Peyer's patch (tissue), 4 donors: ENCODE measurements around the gene FOLR2. TPM values are rescaled to one million over a fixed set of nuclear protein-coding genes. Genes with fewer than 3 reads are reported as not detected.
"Not testable (repeated sequence)": the region's sequence is repeated elsewhere in the genome, so short reads cannot be mapped to it uniquely, and the experiment has no call there.

ENCODE experiments used
- DNase-seq, 3 donors: peaks; one replicate each; pipeline ENCODE4 v3.0.0-alpha.2; 2017 to 2019
- H3K27ac ChIP-seq, 4 donors: fragments of 200-600 bp; sonication (generic); one replicate each; pipeline ENCODE4 v1.5.1; 2016 to 2019
- H3K27me3 ChIP-seq, 2 donors: fragments of 200-600 bp; sonication (generic); one replicate each; pipeline ENCODE4 v1.5.1; 2019
- H3K36me3 ChIP-seq, 3 donors: fragments of 200-600 bp; sonication (generic); one replicate each; pipeline ENCODE4 v1.5.1; 2016 to 2019
- H3K4me1 ChIP-seq, 4 donors: fragments of 200-600 bp; sonication (generic); one replicate each; pipeline ENCODE4 v1.5.1; 2016 to 2019
- H3K4me3 ChIP-seq, 4 donors: fragments of 200-600 bp; sonication (generic); 1 replicate in 3 of 4; 2 replicates in 1 of 4; pipeline ENCODE4 v1.5.1; 2016 to 2019; ENCODE audit warnings: mild to moderate bottlenecking in 1 of 4
- H3K9me3 ChIP-seq, 4 donors: fragments of 200-600 bp; sonication (generic); one replicate each; pipeline ENCODE4 v1.5.1; 2016 to 2019; ENCODE audit warnings: mild to moderate bottlenecking in 1 of 4
- POLR2A ChIP-seq, 2 donors: fragments of 450-650 bp; IDR thresholded peaks; one replicate each; pipeline ENCODE4 v1.5.1; 2017; ENCODE audit warnings: antibody characterized with exemption in 2 of 2, mild to moderate bottlenecking in 2 of 2, moderate library complexity in 2 of 2
- total RNA-seq, 4 donors: library from RNA; depleted of rRNA; stranded (reverse); fragments of >200 nt; gene quantifications; one replicate each; pipeline ENCODE4 v1.1.0, GENCODE V29; 2016
- TF ChIP-seq, protein P1 (sequence below), 6 experiments: fragments of 450-650 bp in 4 of 6; fragments of 200-600 bp in 2 of 6; sonication (generic) in 1 of 6; IDR thresholded peaks; one replicate each; pipeline ENCODE4 v1.5.1; 2017 to 2019; ENCODE audit warnings: antibody characterized with exemption in 6 of 6, mild to moderate bottlenecking in 3 of 6, moderate library complexity in 1 of 6

FOLR2 gene
- 10 to 100 TPM in 1 of 4 donors, 1 to 10 TPM in 2, not detected in 1; 3.5 to 15.8 (median 8.0) TPM for total RNA-seq

DNA sequence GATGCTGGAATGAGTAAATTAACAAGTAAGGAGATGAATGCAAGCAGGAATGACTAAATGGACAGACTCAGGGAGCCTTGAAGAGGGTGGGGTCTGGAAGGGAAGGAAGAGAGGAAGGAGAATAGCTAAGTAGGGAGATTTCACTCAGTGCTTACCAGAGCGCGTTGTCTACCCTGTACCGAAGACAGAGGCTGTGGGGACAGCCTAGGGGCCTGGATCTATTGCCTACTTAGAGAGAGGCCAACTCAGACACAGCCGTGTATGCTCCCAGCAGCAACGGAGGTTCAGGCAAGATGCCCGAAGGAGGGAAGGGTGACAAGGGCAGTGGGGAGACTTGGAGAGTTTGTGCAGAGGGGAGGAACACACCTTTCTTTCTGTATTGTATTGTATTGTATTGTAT, at the start of gene FOLR2:
Gene FOLR2 (plus strand): TSS at position 157 of the 400 bp plus-strand sequence. CDS start 1,791 bp downstream, outside the sequence.
- Histone ChIP-seq H3K4me1 (no peaks in the 10 kb centered on the region), H3K36me3 (no peaks in the 10 kb centered on the region), H3K9me3 (no peaks in the 10 kb centered on the region), H3K27me3 (no peaks in the 10 kb centered on the region), H3K27ac (no peak within 1 kb of the TSS), H3K4me3 (no peak within 1 kb of the TSS)
- no peak for TF ChIP-seq POLR2A (IDR thresholded peaks at IDR 0.05)
- TF ChIP-seq, protein P1, sequence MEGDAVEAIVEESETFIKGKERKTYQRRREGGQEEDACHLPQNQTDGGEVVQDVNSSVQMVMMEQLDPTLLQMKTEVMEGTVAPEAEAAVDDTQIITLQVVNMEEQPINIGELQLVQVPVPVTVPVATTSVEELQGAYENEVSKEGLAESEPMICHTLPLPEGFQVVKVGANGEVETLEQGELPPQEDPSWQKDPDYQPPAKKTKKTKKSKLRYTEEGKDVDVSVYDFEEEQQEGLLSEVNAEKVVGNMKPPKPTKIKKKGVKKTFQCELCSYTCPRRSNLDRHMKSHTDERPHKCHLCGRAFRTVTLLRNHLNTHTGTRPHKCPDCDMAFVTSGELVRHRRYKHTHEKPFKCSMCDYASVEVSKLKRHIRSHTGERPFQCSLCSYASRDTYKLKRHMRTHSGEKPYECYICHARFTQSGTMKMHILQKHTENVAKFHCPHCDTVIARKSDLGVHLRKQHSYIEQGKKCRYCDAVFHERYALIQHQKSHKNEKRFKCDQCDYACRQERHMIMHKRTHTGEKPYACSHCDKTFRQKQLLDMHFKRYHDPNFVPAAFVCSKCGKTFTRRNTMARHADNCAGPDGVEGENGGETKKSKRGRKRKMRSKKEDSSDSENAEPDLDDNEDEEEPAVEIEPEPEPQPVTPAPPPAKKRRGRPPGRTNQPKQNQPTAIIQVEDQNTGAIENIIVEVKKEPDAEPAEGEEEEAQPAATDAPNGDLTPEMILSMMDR (IDR thresholded peaks at IDR 0.05), result no peak
- no peak for DNase-seq

DNA sequence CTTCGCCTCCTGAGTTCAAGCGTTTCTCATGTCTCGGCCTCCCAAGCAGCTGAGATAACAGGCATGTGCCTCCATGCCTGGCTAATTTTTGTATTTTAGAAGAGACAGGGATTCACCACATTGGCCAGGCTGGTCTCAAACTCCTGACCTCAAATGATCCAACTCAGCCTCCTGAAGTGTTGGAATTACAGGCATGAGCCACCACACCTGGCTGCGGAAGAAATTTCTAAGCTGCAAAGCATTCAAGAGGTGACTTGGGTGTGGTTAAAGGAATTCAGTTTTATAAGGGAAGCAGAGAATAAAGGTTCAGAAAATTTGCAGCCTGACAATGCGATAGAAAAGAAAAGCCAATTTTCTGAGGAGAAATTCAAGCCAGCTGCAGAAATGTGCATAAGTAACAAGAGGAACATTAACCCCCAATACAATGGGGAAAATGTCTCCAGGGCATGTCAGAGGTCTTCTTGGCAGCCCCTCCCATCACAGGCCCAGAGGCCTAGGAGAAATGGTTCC, 47.5 kb upstream of the FOLR2 start:
- not testable (repeated sequence) for H3K36me3 ChIP-seq, H3K9me3 ChIP-seq, H3K27me3 ChIP-seq, H3K27ac ChIP-seq, H3K4me3 ChIP-seq, DNase-seq, H3K4me1 ChIP-seq

DNA sequence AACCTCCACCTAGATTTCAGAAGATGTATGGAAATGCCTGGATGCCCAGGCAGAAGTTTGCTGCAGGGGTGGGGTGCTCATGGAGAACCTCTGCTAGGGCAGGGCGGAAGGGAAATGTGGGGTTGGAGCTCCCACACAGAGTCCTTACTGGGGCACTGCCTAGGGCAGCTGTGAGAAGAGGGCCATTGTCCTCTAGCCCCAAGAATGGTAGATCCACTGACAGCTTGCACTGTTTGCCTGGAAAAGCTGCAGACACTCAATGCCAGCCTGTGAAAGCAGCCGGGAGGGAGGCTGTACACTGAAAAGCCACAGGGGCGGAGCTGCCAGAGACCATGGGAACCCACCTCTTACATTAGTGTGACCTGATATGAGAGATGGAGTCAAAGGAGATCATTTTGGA, 46.8 kb upstream of the FOLR2 start:
- H3K9me3 ChIP-seq, H3K4me1 ChIP-seq, DNase-seq, H3K4me3 ChIP-seq, H3K27me3 ChIP-seq, H3K36me3 ChIP-seq: not testable (repeated sequence)
- H3K27ac ChIP-seq, result peak overlapping the region in 1 of 4 donors; percentile 10

- H3K27me3 ChIP-seq, H3K27ac ChIP-seq, H3K36me3 ChIP-seq, DNase-seq, H3K9me3 ChIP-seq, H3K4me3 ChIP-seq: not testable (repeated sequence)
- H3K4me1 ChIP-seq, result peaks cover 0 to 13% (median 0%) of the 10 kb centered on the region in 4 donors
These were observed 44.6 kb upstream of the FOLR2 start for GRCh38 chr11:72172043-72172442.

- H3K27me3 ChIP-seq, result no peaks in the 10 kb centered on the region
- DNase-seq, result no peak
- no peak overlapping the region for H3K27ac ChIP-seq
- no peak overlapping the region for H3K4me3 ChIP-seq
- no peaks in the 10 kb centered on the region for H3K9me3 ChIP-seq
- TF ChIP-seq POLR2A (IDR thresholded peaks at IDR 0.05), result no peak
- TF ChIP-seq, protein P1 (IDR thresholded peaks at IDR 0.05), result no peak
- H3K36me3 ChIP-seq, result no peaks in the 10 kb centered on the region
- H3K4me1 ChIP-seq, result peaks cover 0 to 13% (median 0%) of the 10 kb centered on the region in 4 donors
These were observed 43.3 kb upstream of the FOLR2 start for GRCh38 chr11:72173291-72173690.

- Histone ChIP-seq H3K36me3 (no peaks in the 10 kb centered on the region), H3K4me3 (no peak overlapping the region), H3K27ac (peak overlapping the region in 3 of 4 donors; percentile 51 to 89 (median 81)), H3K9me3 (no peaks in the 10 kb centered on the region), H3K27me3 (no peaks in the 10 kb centered on the region), H3K4me1 (peaks cover 0 to 12% (median 0%) of the 10 kb centered on the region in 4 donors)
- TF ChIP-seq, protein P1 (IDR thresholded peaks at IDR 0.05), result no peak
- no peak for TF ChIP-seq POLR2A (IDR thresholded peaks at IDR 0.05)
- peak in 2 of 3 donors; percentile 81 for DNase-seq
These were observed 42.1 kb upstream of the FOLR2 start for GRCh38 chr11:72174302-72175070.

GRCh38 chr11:72177656-72178055, 38.9 kb upstream of the FOLR2 start:
- peaks cover 0 to 6% (median 0%) of the 10 kb centered on the region in 4 donors for H3K4me1 ChIP-seq
- H3K4me3 ChIP-seq, result no peak overlapping the region
- TF ChIP-seq POLR2A (IDR thresholded peaks at IDR 0.05), result no peak
- TF ChIP-seq, protein P1 (IDR thresholded peaks at IDR 0.05), result no peak
- H3K36me3 ChIP-seq, result no peaks in the 10 kb centered on the region
- DNase-seq, result peak in 1 of 3 donors; percentile 61
- H3K27ac ChIP-seq, result peak overlapping the region in 1 of 4 donors; percentile 12
- H3K9me3 ChIP-seq, result no peaks in the 10 kb centered on the region
- no peaks in the 10 kb centered on the region for H3K27me3 ChIP-seq
